Liver (tissue), 9 donors: ENCODE results near the gene GALNT10. TPM values are rescaled to one million over a fixed set of nuclear protein-coding genes. Genes with fewer than 3 reads are reported as not detected.

ENCODE experiments used
- DNase-seq: peaks from one replicate; pipeline ENCODE4 v3.0.0-alpha.2; 2017; ENCODE audit warnings: low spot score
- H3K27ac ChIP-seq, 2 donors: one replicate each; pipeline ENCODE4 v1.7.0; 2013; ENCODE audit warnings: inconsistent platforms in 2 of 2, low read length in 2 of 2, control low read depth in 1 of 2, low read depth in 1 of 2, mild to moderate bottlenecking in 1 of 2
- H3K27me3 ChIP-seq, 4 donors: one replicate each; pipeline versions ENCODE4 v1.6.1 to v1.7.0; 2013; ENCODE audit warnings: low read length in 3 of 4, inconsistent platforms in 1 of 4, mild to moderate bottlenecking in 1 of 4, moderate library complexity in 1 of 4; ENCODE audit not compliant: control insufficient read depth in 4 of 4, insufficient read depth in 4 of 4
- H3K36me3 ChIP-seq, 4 donors: one replicate each; pipeline versions ENCODE4 v1.6.1 to v1.7.0; 2013; ENCODE audit warnings: low read length in 3 of 4, mild to moderate bottlenecking in 3 of 4, low read depth in 1 of 4, moderate library complexity in 1 of 4; ENCODE audit not compliant: control insufficient read depth in 4 of 4, insufficient read depth in 3 of 4
- H3K4me1 ChIP-seq, 4 donors: one replicate each; pipeline versions ENCODE4 v1.6.1 to v1.7.0; 2013; ENCODE audit warnings: low read length in 3 of 4, mild to moderate bottlenecking in 3 of 4, moderate library complexity in 1 of 4; ENCODE audit not compliant: control insufficient read depth in 4 of 4, insufficient read depth in 4 of 4
- H3K4me3 ChIP-seq, 3 donors: one replicate each; pipeline versions ENCODE4 v1.6.1 to v1.7.0; 2013; ENCODE audit warnings: low read length in 3 of 3, control low read depth in 1 of 3, low read depth in 1 of 3, mild to moderate bottlenecking in 1 of 3
- H3K9ac ChIP-seq, 2 donors: one replicate each; pipeline ENCODE4 v1.7.0; 2013; ENCODE audit warnings: low read length in 2 of 2, mild to moderate bottlenecking in 2 of 2, moderate library complexity in 2 of 2, control low read depth in 1 of 2, low read depth in 1 of 2
- H3K9me3 ChIP-seq, 4 donors: one replicate each; pipeline versions ENCODE4 v1.6.1 to v1.7.0; 2013; ENCODE audit warnings: low read length in 3 of 4; ENCODE audit not compliant: control insufficient read depth in 4 of 4
- ATF3 ChIP-seq: IDR thresholded peaks from 2 replicates; pipeline ENCODE4 v1.6.1; 2016; ENCODE audit warnings: antibody characterized with exemption
- FOXA2 ChIP-seq: IDR thresholded peaks from 2 replicates; pipeline ENCODE4 v1.6.1; 2016; ENCODE audit warnings: antibody characterized with exemption
- HNF4A ChIP-seq, 2 donors: conservative IDR thresholded peaks; 2 replicates each; pipeline ENCODE4 v1.6.1; 2016; ENCODE audit warnings: antibody characterized with exemption in 2 of 2, mild to moderate bottlenecking in 2 of 2
- HNF4G ChIP-seq: IDR thresholded peaks from 2 replicates; pipeline ENCODE4 v1.6.1; 2016; ENCODE audit warnings: antibody characterized with exemption
- RAD21 ChIP-seq, 2 donors: IDR thresholded peaks; 2 replicates each; pipeline ENCODE4 v1.6.1; 2016; ENCODE audit warnings: antibody characterized with exemption in 2 of 2, mild to moderate bottlenecking in 2 of 2
- REST ChIP-seq: IDR thresholded peaks from 2 replicates; pipeline ENCODE4 v1.6.1; 2016; ENCODE audit warnings: antibody characterized with exemption, mild to moderate bottlenecking
- RXRA ChIP-seq, 2 donors: IDR thresholded peaks; 2 replicates each; pipeline ENCODE4 v1.6.1; 2017 to 2018; ENCODE audit warnings: antibody characterized with exemption in 2 of 2, mild to moderate bottlenecking in 1 of 2
- SP1 ChIP-seq: IDR thresholded peaks from 2 replicates; pipeline ENCODE4 v1.6.1; 2018; ENCODE audit warnings: antibody characterized with exemption, mild to moderate bottlenecking
- TAF1 ChIP-seq: conservative IDR thresholded peaks from 2 replicates; pipeline ENCODE4 v1.6.1; 2016; ENCODE audit warnings: antibody characterized with exemption, mild to moderate bottlenecking
- WGBS: extraction: QIAGEN DNeasy Blood & Tissue Kit; methylation state at CpG from one replicate; pipeline ENCODE4 v1.1.7; 2013; 5-methylcytosine and 5-hydroxymethylcytosine counted together
- polyA plus RNA-seq, 2 donors: library from polyadenylated mRNA; stranded (reverse) in 1 of 2; unstranded in 1 of 2; fragments of 200-250 nt in 1 of 2; fragments of >200 nt in 1 of 2; fragmentation: Nextera tagmentation in 1 of 2; extraction: Ambion mirVana in 1 of 2; gene quantifications; one replicate each; pipeline versions ENCODE4 v1.2.1 to v1.2.3, GENCODE V29; 2013 to 2015
- total RNA-seq, 2 donors: library from RNA; depleted of rRNA; stranded (reverse); fragments of >200 nt; gene quantifications; one replicate each; pipeline ENCODE4 v1.2.3, GENCODE V29; 2014
- TF ChIP-seq, protein P1 (sequence below): fragments of 150-350 bp; IDR thresholded peaks from 2 replicates; pipeline ENCODE4 v1.5.1; 2017; ENCODE audit warnings: improper control_type of control experiment, low read depth, low read length; ENCODE audit not compliant: missing input control
- TF ChIP-seq, protein P2 (sequence below): IDR thresholded peaks from 2 replicates; pipeline ENCODE4 v1.6.1; 2016; ENCODE audit warnings: antibody characterized with exemption
- donor health status: healthy.
- donor health status: healthy.
- donor health status: healthy.
- donor health status: healthy.
- donor health status: healthy.

The GALNT10 gene
- total and polyA plus RNA-seq, 4 donors = 1.1 to 17.8 (median 5.3) TPM

- Histone ChIP-seq H3K27me3 (no peaks in the 10 kb centered on the region), H3K9me3 (no peaks in the 10 kb centered on the region), H3K4me1 (peaks cover 0 to 8% (median 4%) of the 10 kb centered on the region in 4 donors), H3K27ac (no peak overlapping the region), H3K4me3 (no peak overlapping the region), H3K9ac (no peak overlapping the region), H3K36me3 (no peaks in the 10 kb centered on the region)
- TF ChIP-seq, protein P1, sequence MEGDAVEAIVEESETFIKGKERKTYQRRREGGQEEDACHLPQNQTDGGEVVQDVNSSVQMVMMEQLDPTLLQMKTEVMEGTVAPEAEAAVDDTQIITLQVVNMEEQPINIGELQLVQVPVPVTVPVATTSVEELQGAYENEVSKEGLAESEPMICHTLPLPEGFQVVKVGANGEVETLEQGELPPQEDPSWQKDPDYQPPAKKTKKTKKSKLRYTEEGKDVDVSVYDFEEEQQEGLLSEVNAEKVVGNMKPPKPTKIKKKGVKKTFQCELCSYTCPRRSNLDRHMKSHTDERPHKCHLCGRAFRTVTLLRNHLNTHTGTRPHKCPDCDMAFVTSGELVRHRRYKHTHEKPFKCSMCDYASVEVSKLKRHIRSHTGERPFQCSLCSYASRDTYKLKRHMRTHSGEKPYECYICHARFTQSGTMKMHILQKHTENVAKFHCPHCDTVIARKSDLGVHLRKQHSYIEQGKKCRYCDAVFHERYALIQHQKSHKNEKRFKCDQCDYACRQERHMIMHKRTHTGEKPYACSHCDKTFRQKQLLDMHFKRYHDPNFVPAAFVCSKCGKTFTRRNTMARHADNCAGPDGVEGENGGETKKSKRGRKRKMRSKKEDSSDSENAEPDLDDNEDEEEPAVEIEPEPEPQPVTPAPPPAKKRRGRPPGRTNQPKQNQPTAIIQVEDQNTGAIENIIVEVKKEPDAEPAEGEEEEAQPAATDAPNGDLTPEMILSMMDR = no peak
- TF ChIP-seq REST = no peak
- no peak for TF ChIP-seq FOXA2
- no peak for TF ChIP-seq RAD21 (IDR thresholded peaks at IDR 0.05)
- no peak for TF ChIP-seq HNF4G
- no peak for TF ChIP-seq SP1
- TF ChIP-seq, protein P2, sequence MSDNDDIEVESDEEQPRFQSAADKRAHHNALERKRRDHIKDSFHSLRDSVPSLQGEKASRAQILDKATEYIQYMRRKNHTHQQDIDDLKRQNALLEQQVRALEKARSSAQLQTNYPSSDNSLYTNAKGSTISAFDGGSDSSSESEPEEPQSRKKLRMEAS = no peak
- no peak for TF ChIP-seq ATF3
- DNase-seq = no peak
- WGBS = 96% methylated on average over 4 of the region's 4 CpGs
Measured at GRCh38 chr5:154403234-154403633, 212.7 kb downstream of the GALNT10 start.

- DNase-seq = no peak
- 94% methylated on average over 8 of the region's 8 CpGs for WGBS
Measured at GRCh38 chr5:154403776-154404387, 213.3 kb downstream of the GALNT10 start.

GRCh38 chr5:154405078-154405792 lies 214.7 kb downstream of the GALNT10 start:
- no peak overlapping the region for H3K27ac ChIP-seq
- TF ChIP-seq RXRA (IDR thresholded peaks at IDR 0.05) = no peak
- TF ChIP-seq TAF1 = no peak
- TF ChIP-seq, protein P1 = peak; percentile 86
- peak; percentile 93 to 97 for TF ChIP-seq RAD21 (IDR thresholded peaks at IDR 0.05)

More at GRCh38 chr5:154403776-154404387, 213.3 kb downstream of the GALNT10 start:
- H3K36me3 ChIP-seq = no peaks in the 10 kb centered on the region
- no peaks in the 10 kb centered on the region for H3K9me3 ChIP-seq
- H3K27me3 ChIP-seq = no peaks in the 10 kb centered on the region
- peaks cover 0 to 8% (median 4%) of the 10 kb centered on the region in 4 donors for H3K4me1 ChIP-seq
- no peak overlapping the region for H3K9ac ChIP-seq
- no peak overlapping the region for H3K4me3 ChIP-seq
- H3K27ac ChIP-seq = no peak overlapping the region
- TF ChIP-seq HNF4A (conservative IDR thresholded peaks at IDR 0.05) = no peak

More at GRCh38 chr5:154405078-154405792, 214.7 kb downstream of the GALNT10 start:
- Histone ChIP-seq H3K27me3 (no peaks in the 10 kb centered on the region), H3K4me1 (peaks cover 0 to 8% (median 4%) of the 10 kb centered on the region in 4 donors), H3K9me3 (no peaks in the 10 kb centered on the region), H3K36me3 (no peaks in the 10 kb centered on the region), H3K4me3 (peak overlapping the region in 2 of 3 donors; percentile 40 to 52), H3K9ac (peak overlapping the region in 1 of 2 donors; percentile 45)
- DNase-seq = peak; percentile 85
- 9% methylated on average over 37 of the region's 37 CpGs for WGBS
